HCT116 (cell line): ENCODE measurements around the gene GFI1.

Experiments
- POLR2AphosphoS5 ChIP-seq: IDR thresholded peaks from 2 replicates; pipeline ENCODE4 v1.6.1; 2011; ENCODE audit warnings: mild to moderate bottlenecking, low read depth, low read length, moderate library complexity
- TF ChIP-seq, protein P1 (sequence below), 3 experiments: fragments of 200-600 bp in 1 of 3; sonication (generic) in 1 of 3; IDR thresholded peaks in 2 of 3; conservative IDR thresholded peaks in 1 of 3; 2 replicates each; pipeline ENCODE4 v1.5.1; 2012 to 2017; ENCODE audit warnings: low read depth in 2 of 3, low read length in 2 of 3, antibody characterized with exemption in 1 of 3, borderline replicate concordance in 1 of 3, control low read depth in 1 of 3, mild to moderate bottlenecking in 1 of 3, mixed read lengths in 1 of 3, mixed run types in 1 of 3, moderate library complexity in 1 of 3; ENCODE audit not compliant: insufficient read depth in 1 of 3

DNA sequence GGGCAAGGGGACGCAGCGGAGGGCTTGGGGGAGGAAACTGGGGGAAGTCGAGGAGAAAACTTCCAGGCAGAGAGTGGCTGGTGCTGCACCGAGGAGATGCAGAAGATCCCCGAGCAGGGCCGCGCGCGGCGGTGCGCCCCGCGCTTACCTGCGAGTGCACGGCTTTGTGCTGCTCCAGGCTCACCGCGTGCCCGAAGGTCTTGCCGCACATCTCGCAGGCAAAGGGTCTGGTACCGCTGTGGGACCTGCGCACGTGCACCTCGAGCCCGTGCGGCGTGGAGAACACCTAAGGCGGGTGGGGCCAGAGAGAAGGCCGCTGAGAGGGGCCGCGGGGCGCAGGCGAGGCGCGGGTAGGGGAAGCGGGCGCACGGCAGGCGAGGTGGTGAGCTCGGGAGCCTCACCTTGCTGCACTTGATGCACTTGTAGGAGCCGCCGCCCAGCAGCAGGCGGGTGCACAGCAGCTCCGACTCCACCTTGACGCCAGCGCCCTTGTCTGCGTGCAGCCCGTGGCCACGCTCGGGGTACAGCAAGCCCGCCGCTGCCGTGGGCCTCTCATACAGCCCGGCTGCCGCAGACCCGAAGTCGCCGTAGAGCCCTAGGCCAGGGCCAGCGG lies 6.4 kb downstream of the GFI1 start:
- TF ChIP-seq POLR2AphosphoS5 = no peak
- TF ChIP-seq, protein P1, sequence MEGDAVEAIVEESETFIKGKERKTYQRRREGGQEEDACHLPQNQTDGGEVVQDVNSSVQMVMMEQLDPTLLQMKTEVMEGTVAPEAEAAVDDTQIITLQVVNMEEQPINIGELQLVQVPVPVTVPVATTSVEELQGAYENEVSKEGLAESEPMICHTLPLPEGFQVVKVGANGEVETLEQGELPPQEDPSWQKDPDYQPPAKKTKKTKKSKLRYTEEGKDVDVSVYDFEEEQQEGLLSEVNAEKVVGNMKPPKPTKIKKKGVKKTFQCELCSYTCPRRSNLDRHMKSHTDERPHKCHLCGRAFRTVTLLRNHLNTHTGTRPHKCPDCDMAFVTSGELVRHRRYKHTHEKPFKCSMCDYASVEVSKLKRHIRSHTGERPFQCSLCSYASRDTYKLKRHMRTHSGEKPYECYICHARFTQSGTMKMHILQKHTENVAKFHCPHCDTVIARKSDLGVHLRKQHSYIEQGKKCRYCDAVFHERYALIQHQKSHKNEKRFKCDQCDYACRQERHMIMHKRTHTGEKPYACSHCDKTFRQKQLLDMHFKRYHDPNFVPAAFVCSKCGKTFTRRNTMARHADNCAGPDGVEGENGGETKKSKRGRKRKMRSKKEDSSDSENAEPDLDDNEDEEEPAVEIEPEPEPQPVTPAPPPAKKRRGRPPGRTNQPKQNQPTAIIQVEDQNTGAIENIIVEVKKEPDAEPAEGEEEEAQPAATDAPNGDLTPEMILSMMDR (IDR thresholded peaks at IDR 0.05 in 2 of 3, conservative IDR thresholded peaks at IDR 0.05 in 1 of 3; ENCODE audit: borderline replicate concordance in 1 of 3, insufficient read depth in 1 of 3, low read depth in 2 of 3, low read length in 2 of 3) = no peak
